Measurements from ENCODE around the gene WAC.

The WAC gene

GRCh38 chr10:28661035-28661434 is 128.1 kb downstream of the WAC start:
- TF ChIP-seq SP1 (IDR thresholded peaks at IDR 0.05) (no peak), NFRKB (IDR thresholded peaks at IDR 0.05) (no peak), LEF1 (IDR thresholded peaks at IDR 0.05; ENCODE audit: borderline replicate concordance) (no peak), BHLHE40 (IDR thresholded peaks at IDR 0.05; ENCODE audit: borderline replicate concordance) (no peak), FOXM1 (IDR thresholded peaks at IDR 0.05; ENCODE audit: borderline replicate concordance) (no peak), ARNT (IDR thresholded peaks at IDR 0.05) (no peak), PKNOX1 (IDR thresholded peaks at IDR 0.05) (no peak), ELF4 (IDR thresholded peaks at IDR 0.05) (no peak), FOXA1 (IDR thresholded peaks at IDR 0.05) (no peak), HDGF (IDR thresholded peaks at IDR 0.05; ENCODE audit: borderline replicate concordance) (no peak)
- DNase-seq (ENCODE audit: extremely low spot score), result no peak
- POLR2A ChIA-PET, result no interaction called here
- CTCF ChIA-PET, result interaction anchor here (0.5 kb wide), 1 partner anchor 597 kb away, joined by 3 read pairs; no protein-coding TSS in a partner anchor

GRCh38 chr10:28663576-28664368 is 130.9 kb downstream of the WAC start:
- peak; percentile 69 for DNase-seq (ENCODE audit: extremely low spot score)
- POLR2A ChIA-PET, result interaction anchor here (0.5 kb wide), 1 partner anchor 16 kb away, joined by 3 read pairs; no protein-coding TSS in a partner anchor
- TF ChIP-seq HDGF (IDR thresholded peaks at IDR 0.05; ENCODE audit: borderline replicate concordance) (no peak), SP1 (IDR thresholded peaks at IDR 0.05) (no peak)
- CTCF ChIA-PET, result interaction anchor here (0.5 to 2.1 kb wide), 25 partner anchors 12 to 665 kb away, joined by 3 to 28 read pairs (median 3); partner anchors contain the start of gene BAMBI

GRCh38 chr10:28664369-28664740 is 131.4 kb downstream of the WAC start:
- ChIA-PET POLR2A (interaction anchor here (0.5 kb wide), 1 partner anchor 15 kb away, joined by 3 read pairs; no protein-coding TSS in a partner anchor), CTCF (interaction anchor here (0.5 to 2.1 kb wide), 25 partner anchors 12 to 832 kb away, joined by 3 to 28 read pairs (median 3); partner anchors contain the start of gene BAMBI)
- no peak for TF ChIP-seq BHLHE40 (IDR thresholded peaks at IDR 0.05; ENCODE audit: borderline replicate concordance)
- no peak for TF ChIP-seq L3MBTL2 (conservative IDR thresholded peaks at IDR 0.05)
- no peak for TF ChIP-seq ARNT (IDR thresholded peaks at IDR 0.05)
- TF ChIP-seq LEF1 (IDR thresholded peaks at IDR 0.05; ENCODE audit: borderline replicate concordance), result no peak
- no peak for TF ChIP-seq FOXA1 (IDR thresholded peaks at IDR 0.05)
- TF ChIP-seq HDGF (IDR thresholded peaks at IDR 0.05; ENCODE audit: borderline replicate concordance), result no peak
- no peak for TF ChIP-seq FOXK2 (IDR thresholded peaks at IDR 0.05)
- no peak for TF ChIP-seq ELF4 (IDR thresholded peaks at IDR 0.05)
- DNase-seq (ENCODE audit: extremely low spot score), result no peak

GRCh38 chr10:28666751-28667467 is 134.0 kb downstream of the WAC start:
- POLR2A ChIA-PET, result interaction anchor here (3.5 kb wide), 1 partner anchor 11 kb away, joined by 18 read pairs; the partner anchor contains the start of gene BAMBI
- DNase-seq (ENCODE audit: extremely low spot score), result no peak
- TF ChIP-seq TARDBP (IDR thresholded peaks at IDR 0.05), result no peak
- no peak for TF ChIP-seq CTBP1 (IDR thresholded peaks at IDR 0.05; ENCODE audit: borderline replicate concordance)
- CTCF ChIA-PET, result interaction anchor here (0.7 to 1.5 kb wide), 4 partner anchors 14 to 324 kb away, joined by 3 to 4 read pairs (median 4); no protein-coding TSS in a partner anchor

- peak; percentile 68 for DNase-seq (ENCODE audit: extremely low spot score)
- CTCF ChIA-PET, result interaction anchor here (0.6 to 1.0 kb wide), 4 partner anchors 13 to 322 kb away, joined by 3 to 4 read pairs (median 3); no protein-coding TSS in a partner anchor
- TF ChIP-seq ELF4 (IDR thresholded peaks at IDR 0.05) (no peak), ZNF384 (IDR thresholded peaks at IDR 0.05) (no peak), L3MBTL2 (conservative IDR thresholded peaks at IDR 0.05) (peak; percentile 44)
- POLR2A ChIA-PET, result interaction anchor here (0.5 to 3.5 kb wide), 21 partner anchors 9 to 721 kb away, joined by 3 to 18 read pairs (median 3); partner anchors contain the start of gene BAMBI
These were observed 135.7 kb downstream of the WAC start for GRCh38 chr10:28668363-28669226.

- ChIA-PET CTCF (interaction anchor here (0.6 to 1.0 kb wide), 5 partner anchors 12 to 474 kb away, joined by 3 to 6 read pairs (median 4); no protein-coding TSS in a partner anchor), POLR2A (interaction anchor here (0.5 to 3.5 kb wide), 19 partner anchors 8 to 720 kb away, joined by 3 to 18 read pairs (median 4); partner anchors contain the start of gene BAMBI)
- DNase-seq (ENCODE audit: extremely low spot score), result no peak
- TF ChIP-seq SUZ12 (IDR thresholded peaks at IDR 0.05), result no peak
- no peak for TF ChIP-seq SP1 (IDR thresholded peaks at IDR 0.05)
- TF ChIP-seq PKNOX1 (IDR thresholded peaks at IDR 0.05), result no peak
- no peak for TF ChIP-seq HDGF (IDR thresholded peaks at IDR 0.05; ENCODE audit: borderline replicate concordance)
- no peak for TF ChIP-seq CTBP1 (IDR thresholded peaks at IDR 0.05; ENCODE audit: borderline replicate concordance)
- no peak for TF ChIP-seq TARDBP (IDR thresholded peaks at IDR 0.05)
- TF ChIP-seq NFRKB (IDR thresholded peaks at IDR 0.05), result no peak
- no peak for TF ChIP-seq BHLHE40 (IDR thresholded peaks at IDR 0.05; ENCODE audit: borderline replicate concordance)
- no peak for TF ChIP-seq FOXA1 (IDR thresholded peaks at IDR 0.05)
- no peak for TF ChIP-seq ARNT (IDR thresholded peaks at IDR 0.05)
- TF ChIP-seq FOXK2 (IDR thresholded peaks at IDR 0.05), result no peak
- no peak for TF ChIP-seq ELF4 (IDR thresholded peaks at IDR 0.05)
- no peak for TF ChIP-seq L3MBTL2 (conservative IDR thresholded peaks at IDR 0.05)
These were observed 136.6 kb downstream of the WAC start for GRCh38 chr10:28669227-28670173.
